RWPE2 (cell line): Measurements from ENCODE around the gene ATG2B.

ENCODE experiments used
- ATAC-seq: fragments of 200-7000 bp; cut with Tn5 transposase; 3 replicates; pipeline ENCODE4 v1.9.1; 2021; ENCODE audit warnings: low read depth
- DNase-seq: peaks from one replicate; pipeline ENCODE4 v3.0.0-alpha.2; 2020; ENCODE audit warnings: low spot score
- H3K27ac ChIP-seq: fragments of 450-650 bp; 2 replicates; pipeline ENCODE4 v1.5.1; 2017; ENCODE audit warnings: mild to moderate bottlenecking; ENCODE audit not compliant: poor library complexity, severe bottlenecking
- H3K27me3 ChIP-seq: fragments of 250-450 bp; sonication (Bioruptor Pico); 2 replicates; pipeline ENCODE4 v1.5.1; 2021; ENCODE audit warnings: mild to moderate bottlenecking, moderate library complexity; ENCODE audit not compliant: insufficient read depth, poor library complexity, severe bottlenecking
- H3K36me3 ChIP-seq: fragments of 250-450 bp; sonication (Bioruptor Pico); 2 replicates; pipeline ENCODE4 v1.5.1; 2020; ENCODE audit warnings: low read depth, mild to moderate bottlenecking, moderate library complexity
- H3K4me1 ChIP-seq: fragments of 250-450 bp; sonication (Bioruptor Pico); 2 replicates; pipeline ENCODE4 v1.5.1; 2021; ENCODE audit warnings: mild to moderate bottlenecking, moderate library complexity; ENCODE audit not compliant: insufficient read depth, poor library complexity, severe bottlenecking
- H3K4me3 ChIP-seq: fragments of 250-450 bp; sonication (Bioruptor Pico); 2 replicates; pipeline ENCODE4 v1.5.1; 2021; ENCODE audit warnings: mild to moderate bottlenecking, moderate library complexity; ENCODE audit not compliant: severe bottlenecking
- H3K9me3 ChIP-seq: fragments of 250-450 bp; sonication (Bioruptor Pico); 2 replicates; pipeline ENCODE4 v1.5.1; 2021; ENCODE audit warnings: mild to moderate bottlenecking, moderate library complexity; ENCODE audit not compliant: severe bottlenecking
- CTCF ChIP-seq: fragments of 450-650 bp; IDR thresholded peaks from one replicate; pipeline ENCODE4 v1.5.1; 2017; ENCODE audit warnings: mild to moderate bottlenecking, moderate library complexity; ENCODE audit not compliant: poor library complexity, severe bottlenecking

Gene ATG2B

GRCh38 chr14:96407935-96408570 is 44.9 kb upstream of the ATG2B start:
- H3K4me3 ChIP-seq: no peak overlapping the region
- no peaks in the 10 kb centered on the region for H3K9me3 ChIP-seq
- H3K36me3 ChIP-seq: no peaks in the 10 kb centered on the region
- DNase-seq: no peak
- ATAC-seq: no peak
- TF ChIP-seq CTCF: no peak
- no peaks in the 10 kb centered on the region for H3K27me3 ChIP-seq
- H3K27ac ChIP-seq: no peak overlapping the region
- no peaks in the 10 kb centered on the region for H3K4me1 ChIP-seq

- ATAC-seq (no peak), DNase-seq (no peak)
- Histone ChIP-seq H3K27me3 (no peaks in the 10 kb centered on the region), H3K9me3 (no peaks in the 10 kb centered on the region), H3K4me1 (no peaks in the 10 kb centered on the region), H3K36me3 (no peaks in the 10 kb centered on the region), H3K27ac (no peak overlapping the region), H3K4me3 (no peak overlapping the region)
- no peak for TF ChIP-seq CTCF
These were observed 42.5 kb upstream of the ATG2B start for GRCh38 chr14:96405677-96406076.

GRCh38 chr14:96403409-96403808 is 40.3 kb upstream of the ATG2B start:
- Histone ChIP-seq H3K36me3 (no peaks in the 10 kb centered on the region), H3K27ac (no peak overlapping the region), H3K27me3 (no peaks in the 10 kb centered on the region), H3K9me3 (no peaks in the 10 kb centered on the region), H3K4me3 (no peak overlapping the region), H3K4me1 (no peaks in the 10 kb centered on the region)
- ATAC-seq: no peak
- TF ChIP-seq CTCF: no peak
- no peak for DNase-seq

DNA sequence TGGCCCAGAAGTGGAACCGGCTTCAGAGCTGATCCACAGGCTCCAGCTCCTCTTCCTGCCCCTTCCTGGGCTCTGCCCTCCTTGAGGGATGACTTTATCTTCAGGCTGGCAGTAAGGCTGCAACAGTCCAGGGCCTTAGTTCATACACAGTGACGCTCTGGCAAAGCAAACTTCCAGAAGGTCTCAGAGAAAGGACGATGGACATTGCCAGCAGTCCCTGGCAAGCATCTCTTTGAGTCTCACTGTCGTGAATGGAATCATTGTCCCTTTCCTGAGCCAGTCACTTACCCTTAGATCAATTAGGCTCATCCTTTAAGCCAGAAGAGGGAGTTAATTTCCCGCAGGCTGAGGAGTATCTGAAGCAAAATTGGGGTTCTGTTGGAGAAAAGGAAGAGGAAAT is 37.4 kb upstream of the ATG2B start:
- Histone ChIP-seq H3K27me3 (no peaks in the 10 kb centered on the region), H3K36me3 (no peaks in the 10 kb centered on the region), H3K4me1 (no peaks in the 10 kb centered on the region), H3K27ac (no peak overlapping the region), H3K9me3 (no peaks in the 10 kb centered on the region), H3K4me3 (no peak overlapping the region)
- DNase-seq (no peak), ATAC-seq (no peak)
- TF ChIP-seq CTCF: no peak

DNA sequence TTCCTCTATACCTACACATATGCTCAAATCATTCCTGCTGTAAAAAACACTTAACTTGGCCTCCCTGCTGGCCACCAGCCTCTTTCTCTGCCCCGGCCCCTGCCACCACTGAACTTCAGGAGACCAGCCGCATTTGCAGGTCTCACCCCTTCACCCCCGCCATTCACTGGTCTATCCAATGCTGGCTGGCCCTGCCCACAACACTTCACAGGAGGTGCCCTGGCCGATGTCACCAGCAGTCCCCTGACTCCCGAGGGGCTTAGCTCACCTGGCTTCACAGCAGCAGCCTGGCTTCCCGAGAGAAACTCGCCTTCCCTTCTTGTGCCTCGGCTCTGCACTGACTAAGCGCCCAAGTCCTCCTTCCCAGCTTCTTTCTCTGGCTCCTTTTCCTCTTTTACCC is 36.3 kb upstream of the ATG2B start:
- no peaks in the 10 kb centered on the region for H3K4me1 ChIP-seq
- H3K27ac ChIP-seq: no peak overlapping the region
- TF ChIP-seq CTCF: no peak
- no peak for ATAC-seq
- no peaks in the 10 kb centered on the region for H3K36me3 ChIP-seq
- H3K27me3 ChIP-seq: no peaks in the 10 kb centered on the region
- no peaks in the 10 kb centered on the region for H3K9me3 ChIP-seq
- DNase-seq: no peak
- no peak overlapping the region for H3K4me3 ChIP-seq
